HG02884 (cell line): ENCODE results near the gene PAPOLG.
A peak's percentile ranks its signal among the peaks of the same experiment; 100 is the strongest.
"Not testable (repeated sequence)": the region's sequence is repeated elsewhere in the genome, so short reads cannot be mapped to it uniquely, and the experiment has no call there.

Source experiments
- ATAC-seq: cut with Tn5 transposase; IDR thresholded peaks from one replicate; pipeline ENCODE4 v1.9.1; 2021; ENCODE audit warnings: mild to moderate bottlenecking, moderate library complexity; ENCODE audit not compliant: unreplicated experiment

Gene PAPOLG

GRCh38 chr2:60821587-60822302, 65.7 kb downstream of the PAPOLG start:
- no peak for ATAC-seq

- no peak for ATAC-seq
These were observed 66.9 kb downstream of the PAPOLG start for GRCh38 chr2:60822987-60823386.

GRCh38 chr2:60823694-60824305, 67.7 kb downstream of the PAPOLG start:
- no peak for ATAC-seq

- ATAC-seq: no peak
These were observed 69.6 kb downstream of the PAPOLG start for GRCh38 chr2:60825666-60826065.

GRCh38 chr2:60826111-60826510, 70.0 kb downstream of the PAPOLG start:
- ATAC-seq: no peak

GRCh38 chr2:60826860-60827259, 70.8 kb downstream of the PAPOLG start:
- ATAC-seq: not testable (repeated sequence)

- ATAC-seq: no peak
These were observed 71.3 kb downstream of the PAPOLG start for GRCh38 chr2:60827369-60827768.

- ATAC-seq: no peak
These were observed 74.9 kb downstream of the PAPOLG start for GRCh38 chr2:60830991-60831390.

- ATAC-seq: no peak
These were observed 75.9 kb downstream of the PAPOLG start for GRCh38 chr2:60831921-60832320.

- ATAC-seq: no peak
These were observed 76.6 kb downstream of the PAPOLG start for GRCh38 chr2:60832621-60833020.

- ATAC-seq: no peak
These were observed 78.2 kb downstream of the PAPOLG start for GRCh38 chr2:60834270-60834717.

GRCh38 chr2:60836491-60836890, 80.4 kb downstream of the PAPOLG start:
- ATAC-seq: no peak

GRCh38 chr2:60837123-60837522, 81.1 kb downstream of the PAPOLG start:
- no peak for ATAC-seq

GRCh38 chr2:60838481-60838880, 82.4 kb downstream of the PAPOLG start:
- no peak for ATAC-seq

GRCh38 chr2:60839126-60839813, 83.2 kb downstream of the PAPOLG start:
- peak; percentile 63 for ATAC-seq

GRCh38 chr2:60840880-60841279, 84.8 kb downstream of the PAPOLG start:
- peak; percentile 31 for ATAC-seq

- ATAC-seq: no peak
These were observed 86.9 kb downstream of the PAPOLG start for GRCh38 chr2:60843006-60843405.

- no peak for ATAC-seq
These were observed 88.0 kb downstream of the PAPOLG start for GRCh38 chr2:60844105-60844504.

- no peak for ATAC-seq
These were observed 91.8 kb downstream of the PAPOLG start for GRCh38 chr2:60847854-60848253.
